HEK293 (cell line): ENCODE measurements around the gene R3HDM4.

Source experiments
- CTCF ChIA-PET: fragments of 350-600 bp; formaldehyde crosslinking; extraction: SDS; loops from one replicate; lab custom pipeline; 2021; ENCODE audit warnings: antibody characterized with exemption; lab: Yijun Ruan, JAX
- POLR2A ChIA-PET: fragments of 300-600 bp; formaldehyde crosslinking; extraction: SDS; loops from one replicate; lab custom pipeline; 2020; ENCODE audit warnings: antibody characterized with exemption, inconsistent platforms; lab: Yijun Ruan, JAX
- H3K27ac ChIP-seq: fragments of 200-500 bp; sonication (Bioruptor generic); 2 replicates; pipeline ENCODE4 v1.5.1; 2014; ENCODE audit warnings: low read depth, low read length, control low read depth, inconsistent platforms; ENCODE audit errors: extremely low read depth
- H3K36me3 ChIP-seq, 2 experiments: fragments of 200-500 bp in 1 of 2; sonication (Bioruptor generic) in 1 of 2; 1 replicate in 1 of 2; 2 replicates in 1 of 2; pipeline ENCODE4 v1.5.1; 2014 to 2017; ENCODE audit warnings: inconsistent platforms in 2 of 2, low read length in 2 of 2; ENCODE audit not compliant: control insufficient read depth in 2 of 2, insufficient read depth in 1 of 2
- H3K4me1 ChIP-seq: fragments of 200-500 bp; sonication (Bioruptor generic); 2 replicates; pipeline ENCODE4 v1.5.1; 2014; ENCODE audit warnings: mild to moderate bottlenecking, low read length, inconsistent platforms; ENCODE audit not compliant: control insufficient read depth, insufficient read depth
- H3K4me3 ChIP-seq: 2 replicates; pipeline ENCODE4 v1.5.1; 2011; ENCODE audit warnings: low read depth, mild to moderate bottlenecking, control low read depth, low read length, moderate library complexity
- H3K9me3 ChIP-seq: fragments of 200-500 bp; sonication (Bioruptor generic); 2 replicates; pipeline ENCODE4 v1.5.1; 2014; ENCODE audit warnings: low read depth, low read length, inconsistent platforms; ENCODE audit not compliant: control insufficient read depth, insufficient read depth
- GLI2 ChIP-seq: fragments of 450-650 bp; formaldehyde crosslinking; IDR thresholded peaks from 2 replicates; pipeline ENCODE4; 2017; ENCODE audit warnings: missing biosample characterization, missing genetic modification characterization, low read depth, borderline replicate concordance
- GLIS2 ChIP-seq: fragments of 450-650 bp; formaldehyde crosslinking; IDR thresholded peaks from 2 replicates; pipeline ENCODE4 v1.5.1; 2016; ENCODE audit warnings: missing biosample characterization, missing genetic modification characterization
- HOXC10 ChIP-seq: sonication (generic); formaldehyde crosslinking; IDR thresholded peaks from 2 replicates; pipeline ENCODE4 v1.8.1; 2023; ENCODE audit warnings: mild to moderate bottlenecking, missing genetic modification reagents
- INSM2 ChIP-seq: fragments of 450-650 bp; formaldehyde crosslinking; IDR thresholded peaks from 2 replicates; pipeline ENCODE4 v1.5.1; 2016; ENCODE audit warnings: missing biosample characterization, missing genetic modification characterization
- KLF1 ChIP-seq: fragments of 450-650 bp; formaldehyde crosslinking; IDR thresholded peaks from 2 replicates; pipeline ENCODE4 v1.5.1; 2016; ENCODE audit warnings: missing biosample characterization, missing genetic modification characterization
- KLF10 ChIP-seq: fragments of 450-650 bp; IDR thresholded peaks from 2 replicates; pipeline ENCODE4 v1.5.1; 2018; ENCODE audit warnings: missing biosample characterization, mild to moderate bottlenecking, missing genetic modification characterization
- KLF8 ChIP-seq: fragments of 450-650 bp; formaldehyde crosslinking; IDR thresholded peaks from 2 replicates; pipeline ENCODE4 v1.5.1; 2016; ENCODE audit warnings: missing biosample characterization, missing genetic modification characterization
- PRDM4 ChIP-seq: fragments of 450-650 bp; formaldehyde crosslinking; IDR thresholded peaks from 2 replicates; pipeline ENCODE4 v1.5.1; 2017; ENCODE audit warnings: missing biosample characterization, missing genetic modification characterization
- SP3 ChIP-seq: fragments of 450-650 bp; formaldehyde crosslinking; IDR thresholded peaks from 2 replicates; pipeline ENCODE4 v1.5.1; 2016; ENCODE audit warnings: missing biosample characterization, missing genetic modification characterization
- TRIM28 ChIP-seq: IDR thresholded peaks from 2 replicates; pipeline ENCODE4 v1.6.1; 2011; ENCODE audit warnings: low read length, control low read depth, borderline replicate concordance
- YY2 ChIP-seq: fragments of 450-650 bp; formaldehyde crosslinking; IDR thresholded peaks from 2 replicates; pipeline ENCODE4 v1.5.1; 2016; ENCODE audit warnings: missing biosample characterization, missing genetic modification characterization
- ZBTB8A ChIP-seq: fragments of 450-650 bp; formaldehyde crosslinking; IDR thresholded peaks from 2 replicates; pipeline ENCODE4 v1.5.1; 2016; ENCODE audit warnings: missing biosample characterization, missing genetic modification characterization
- ZEB2 ChIP-seq: fragments of 450-650 bp; formaldehyde crosslinking; IDR thresholded peaks from 2 replicates; pipeline ENCODE4 v1.5.1; 2016; ENCODE audit warnings: missing biosample characterization, missing genetic modification characterization
- ZFP3 ChIP-seq: fragments of 450-650 bp; formaldehyde crosslinking; IDR thresholded peaks from 2 replicates; pipeline ENCODE4 v1.5.1; 2016; ENCODE audit warnings: low read depth, missing biosample characterization, missing genetic modification characterization
- ZNF10 ChIP-seq: fragments of 450-650 bp; formaldehyde crosslinking; IDR thresholded peaks from 2 replicates; pipeline ENCODE4 v1.5.1; 2017; ENCODE audit warnings: missing biosample characterization, missing genetic modification characterization
- ZNF112 ChIP-seq: fragments of 450-650 bp; formaldehyde crosslinking; IDR thresholded peaks from 2 replicates; pipeline ENCODE4 v1.5.0; 2017; ENCODE audit warnings: missing biosample characterization, missing genetic modification characterization
- ZNF132 ChIP-seq: fragments of 450-650 bp; formaldehyde crosslinking; IDR thresholded peaks from 2 replicates; pipeline ENCODE4 v1.5.1; 2017; ENCODE audit warnings: missing biosample characterization, missing genetic modification characterization, borderline replicate concordance
- ZNF2 ChIP-seq: fragments of 450-650 bp; formaldehyde crosslinking; IDR thresholded peaks from 2 replicates; pipeline ENCODE4 v1.5.1; 2016; ENCODE audit warnings: missing biosample characterization, missing genetic modification characterization
- ZNF274 ChIP-seq, 2 experiments: fragments of 200-500 bp in 1 of 2; fragments of 450-650 bp in 1 of 2; sonication (Bioruptor generic) in 1 of 2; formaldehyde crosslinking in 1 of 2; IDR thresholded peaks; 2 replicates each; pipeline versions ENCODE4 v1.5.1 to v1.6.1; 2014 to 2016; ENCODE audit warnings: borderline replicate concordance in 1 of 2, inconsistent platforms in 1 of 2, low read length in 1 of 2, missing biosample characterization in 1 of 2, missing genetic modification characterization in 1 of 2
- ZNF311 ChIP-seq: fragments of 450-650 bp; formaldehyde crosslinking; IDR thresholded peaks from 2 replicates; pipeline ENCODE4 v1.5.1; 2017; ENCODE audit warnings: missing biosample characterization, missing genetic modification characterization, borderline replicate concordance
- ZNF354C ChIP-seq: fragments of 450-650 bp; formaldehyde crosslinking; IDR thresholded peaks from 2 replicates; pipeline ENCODE4 v1.5.1; 2016; ENCODE audit warnings: missing biosample characterization, missing genetic modification characterization, low read depth, borderline replicate concordance
- ZNF37A ChIP-seq: fragments of 450-650 bp; IDR thresholded peaks from 2 replicates; pipeline ENCODE4 v1.5.1; 2018; ENCODE audit warnings: missing biosample characterization, missing genetic modification characterization
- ZNF394 ChIP-seq: fragments of 450-650 bp; formaldehyde crosslinking; IDR thresholded peaks from 2 replicates; pipeline ENCODE4 v1.5.1; 2016; ENCODE audit warnings: missing biosample characterization, missing genetic modification characterization, mild to moderate bottlenecking, moderate library complexity, borderline replicate concordance
- ZNF426 ChIP-seq: fragments of 450-650 bp; formaldehyde crosslinking; IDR thresholded peaks from 2 replicates; pipeline ENCODE4 v1.5.1; 2017; ENCODE audit warnings: missing biosample characterization, missing genetic modification characterization, mild to moderate bottlenecking, inconsistent platforms, moderate library complexity
- ZNF529 ChIP-seq: fragments of 450-650 bp; formaldehyde crosslinking; IDR thresholded peaks from 2 replicates; pipeline ENCODE4 v1.5.1; 2017; ENCODE audit warnings: missing genetic modification characterization, missing biosample characterization; ENCODE audit not compliant: insufficient replicate concordance
- ZNF558 ChIP-seq: fragments of 450-650 bp; formaldehyde crosslinking; IDR thresholded peaks from 2 replicates; pipeline ENCODE4 v1.5.1; 2016; ENCODE audit warnings: missing biosample characterization, missing genetic modification characterization
- ZNF639 ChIP-seq: fragments of 450-650 bp; formaldehyde crosslinking; IDR thresholded peaks from 2 replicates; pipeline ENCODE4 v1.5.1; 2016; ENCODE audit warnings: missing biosample characterization, missing genetic modification characterization
- ZNF76 ChIP-seq: fragments of 450-650 bp; formaldehyde crosslinking; IDR thresholded peaks from 2 replicates; pipeline ENCODE4; 2016; ENCODE audit warnings: low read depth, missing biosample characterization, missing genetic modification characterization, borderline replicate concordance
- ZNF776 ChIP-seq: fragments of 450-650 bp; formaldehyde crosslinking; IDR thresholded peaks from 2 replicates; pipeline ENCODE4 v1.5.0; 2017; ENCODE audit warnings: missing biosample characterization, missing genetic modification characterization, borderline replicate concordance
- ZNF777 ChIP-seq: fragments of 450-650 bp; formaldehyde crosslinking; IDR thresholded peaks from 2 replicates; pipeline ENCODE4 v1.5.1; 2017; ENCODE audit warnings: missing biosample characterization, missing genetic modification characterization, borderline replicate concordance
- ZNF791 ChIP-seq: fragments of 450-650 bp; formaldehyde crosslinking; IDR thresholded peaks from 2 replicates; pipeline ENCODE4 v1.5.1; 2016; ENCODE audit warnings: missing biosample characterization, missing genetic modification characterization
- ZNF830 ChIP-seq: fragments of 450-650 bp; IDR thresholded peaks from 2 replicates; pipeline ENCODE4 v1.5.0; 2018; ENCODE audit warnings: missing biosample characterization, missing genetic modification characterization, low read depth, mild to moderate bottlenecking, moderate library complexity
- ZSCAN23 ChIP-seq: fragments of 450-650 bp; formaldehyde crosslinking; IDR thresholded peaks from 2 replicates; pipeline ENCODE4 v1.5.1; 2016; ENCODE audit warnings: missing biosample characterization, missing genetic modification characterization

R3HDM4 gene

GRCh38 chr19:892894-893689, 19.9 kb downstream of the R3HDM4 start, which contains the start of the genes MED16 and RNU6-9:
Gene MED16, minus strand, starts transcription at chr19:893187. Its CDS starts 2,056 bp downstream, at chr19:891131.
Gene RNU6-9, plus strand, starts transcription at chr19:893484.
- CTCF ChIA-PET: interaction anchor here (0.6 to 1.1 kb wide), 5 partner anchors 29 to 122 kb away, joined by 3 to 7 read pairs (median 3); no protein-coding TSS in a partner anchor
- POLR2A ChIA-PET: interaction anchor here (0.6 to 2.6 kb wide), 7 partner anchors 15 to 376 kb away, joined by 3 to 13 read pairs (median 6); partner anchors contain the start of gene CIRBP
- Histone ChIP-seq H3K4me3 (peak within 1 kb of the TSS; percentile 91), H3K27ac (peak within 1 kb of the TSS; percentile 96), H3K36me3 (peaks cover 0 to 31% of the 10 kb centered on the region in 2 experiments; a peak in 2 of 3 replicates), H3K9me3 (no peaks in the 10 kb centered on the region), H3K4me1 (no peaks in the 10 kb centered on the region)
- TF ChIP-seq ZNF830: no peak
- peak; percentile 71 for TF ChIP-seq KLF10
- TF ChIP-seq ZNF558 (tag by site-specific recombination): peak; percentile 63; the same call in 1 of the 2 replicates
- peak; percentile 88 for TF ChIP-seq KLF8
- no peak for TF ChIP-seq ZNF777 (tag by site-specific recombination)
- TF ChIP-seq ZNF529 (tag by site-specific recombination): no peak
- TF ChIP-seq PRDM4 (tag by site-specific recombination): no peak
- TF ChIP-seq ZNF311 (tag by site-specific recombination): no peak
- TF ChIP-seq KLF1 (tag by site-specific recombination): no peak
- TF ChIP-seq ZNF426 (tag by site-specific recombination): no peak
- peak; percentile 37; the same call in 1 of the 2 replicates for TF ChIP-seq ZNF394 (tag by site-specific recombination)
- no peak for TF ChIP-seq ZNF112 (tag by site-specific recombination)
- TF ChIP-seq SP3 (tag by site-specific recombination): peak; percentile 83
- no peak for TF ChIP-seq ZNF274 (IDR thresholded peaks at IDR 0.05; ENCODE audit: low read length)
- no peak for TF ChIP-seq ZNF274 (tag by site-specific recombination; IDR thresholded peaks at IDR 0.05; ENCODE audit: borderline replicate concordance)
- no peak for TF ChIP-seq TRIM28
- peak; percentile 68; the same call in 1 of the 2 replicates for TF ChIP-seq ZNF2 (tag by site-specific recombination)
- peak; percentile 97 for TF ChIP-seq ZNF76
- TF ChIP-seq GLI2 (tag by site-specific recombination): no peak
- TF ChIP-seq ZSCAN23 (tag by site-specific recombination): no peak
- TF ChIP-seq ZNF132: no peak
- peak; percentile 75 for TF ChIP-seq ZEB2 (tag by site-specific recombination)
- TF ChIP-seq ZNF639: peak; percentile 82; the same call in 1 of the 2 replicates
- no peak for TF ChIP-seq ZNF776 (tag by site-specific recombination)
- no peak for TF ChIP-seq ZNF354C (tag by site-specific recombination)
- TF ChIP-seq ZBTB8A (tag by site-specific recombination): peak; percentile 49
- no peak for TF ChIP-seq ZNF10 (tag by site-specific recombination)
- no peak for TF ChIP-seq INSM2 (tag by site-specific recombination)
- TF ChIP-seq ZNF791 (tag by site-specific recombination): no peak
- TF ChIP-seq HOXC10 (CRISPR knock-in tag): no peak
- TF ChIP-seq GLIS2 (tag by site-specific recombination): no peak; the same call in 1 of the 2 replicates
- no peak for TF ChIP-seq ZNF37A (tag by site-specific recombination)
- 0 out of 2 replicates have a peak, but pooled peaks have one; percentile 31 for TF ChIP-seq YY2 (tag by site-specific recombination)
- no peak for TF ChIP-seq ZFP3
